ENCODE results near the gene GRIN2C. TPM values are rescaled to one million over a fixed set of nuclear protein-coding genes. Genes with fewer than 3 reads are reported as not detected.

Gene GRIN2C
- total RNA-seq, 1 donor from 2014 or later = not detected

- TF ChIP-seq CTCF (conservative IDR thresholded peaks at IDR 0.05; ENCODE audit: low read depth, low read length) = no peak
- DNase-seq (ENCODE audit: low read depth) = no peak
- no peak overlapping the region for H3K4me3 ChIP-seq (ENCODE audit: low read depth, low read length)
These were observed 4.0 kb upstream of the GRIN2C start for GRCh38 chr17:74863420-74864296.

GRCh38 chr17:74862919-74863318 is 3.2 kb upstream of the GRIN2C start:
- no peak for DNase-seq (ENCODE audit: low read depth)
- no peak overlapping the region for H3K4me3 ChIP-seq (ENCODE audit: low read depth, low read length)
- TF ChIP-seq CTCF (conservative IDR thresholded peaks at IDR 0.05; ENCODE audit: low read depth, low read length) = no peak

GRCh38 chr17:74862108-74862901 is 2.6 kb upstream of the GRIN2C start:
- TF ChIP-seq CTCF (conservative IDR thresholded peaks at IDR 0.05; ENCODE audit: low read depth, low read length) = peak; percentile 68
- no peak for DNase-seq (ENCODE audit: low read depth)
- no peak overlapping the region for H3K4me3 ChIP-seq (ENCODE audit: low read depth, low read length)

GRCh38 chr17:74861662-74862107 is 2.0 kb upstream of the GRIN2C start:
- H3K4me3 ChIP-seq (ENCODE audit: low read depth, low read length) = no peak overlapping the region
- DNase-seq (ENCODE audit: low read depth) = no peak
- no peak for TF ChIP-seq CTCF (conservative IDR thresholded peaks at IDR 0.05; ENCODE audit: low read depth, low read length)

- DNase-seq (ENCODE audit: low read depth) = no peak
- TF ChIP-seq CTCF (conservative IDR thresholded peaks at IDR 0.05; ENCODE audit: low read depth, low read length) = no peak
- H3K4me3 ChIP-seq (ENCODE audit: low read depth, low read length) = no peak overlapping the region
These were observed 1.4 kb upstream of the GRIN2C start for GRCh38 chr17:74860872-74861661.

- no peak overlapping the region for H3K4me3 ChIP-seq (ENCODE audit: low read depth, low read length)
- no peak for DNase-seq (ENCODE audit: low read depth)
- TF ChIP-seq CTCF (conservative IDR thresholded peaks at IDR 0.05; ENCODE audit: low read depth, low read length) = no peak
These were observed 665 bp upstream of the GRIN2C start for GRCh38 chr17:74860229-74860871.
